GM19238 (cell line): ENCODE data around the gene BROX.

Source experiments
- DNase-seq: peaks from one replicate; pipeline ENCODE4 v3.0.0; 2011; ENCODE audit warnings: low spot score; ENCODE audit not compliant: insufficient read length

Gene BROX

DNA sequence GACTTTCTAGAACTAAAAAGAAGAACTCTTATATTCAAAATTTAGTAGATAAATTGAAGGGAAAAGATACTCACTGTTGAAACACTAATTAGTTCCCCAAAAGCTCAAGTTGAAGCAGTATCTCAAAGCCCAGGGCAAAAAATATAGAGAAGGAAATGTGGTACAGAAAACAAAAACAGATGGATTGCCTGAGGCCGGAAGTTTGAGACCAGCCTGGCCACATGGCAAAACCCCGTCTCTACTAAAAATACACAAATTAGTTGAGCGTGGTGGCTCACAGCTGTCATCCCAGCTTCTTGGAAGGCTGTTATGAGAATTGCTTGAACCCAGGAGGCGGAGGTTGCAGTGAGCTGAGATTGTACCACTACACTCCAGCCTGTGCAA is 60.6 kb downstream of the BROX start:
- no peak for DNase-seq

DNA sequence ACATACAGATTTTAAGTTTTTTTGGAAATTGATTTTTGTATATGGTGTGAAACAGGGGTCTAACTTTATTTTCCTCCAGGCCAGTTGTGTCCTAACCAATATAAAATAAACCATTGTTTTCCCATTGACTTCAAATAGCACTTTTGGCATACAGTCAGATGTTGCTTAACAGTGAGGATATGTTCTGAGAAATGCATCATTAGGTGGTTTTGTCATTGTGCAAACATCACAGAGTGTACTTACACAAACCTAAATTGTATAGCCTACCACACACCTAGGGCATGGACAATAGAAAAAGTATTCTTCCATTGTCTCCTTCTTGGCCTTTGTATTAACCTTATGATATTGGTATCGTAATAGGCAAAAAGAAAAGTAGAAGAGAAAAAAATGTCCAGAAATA is 65.1 kb downstream of the BROX start:
- DNase-seq = no peak

DNA sequence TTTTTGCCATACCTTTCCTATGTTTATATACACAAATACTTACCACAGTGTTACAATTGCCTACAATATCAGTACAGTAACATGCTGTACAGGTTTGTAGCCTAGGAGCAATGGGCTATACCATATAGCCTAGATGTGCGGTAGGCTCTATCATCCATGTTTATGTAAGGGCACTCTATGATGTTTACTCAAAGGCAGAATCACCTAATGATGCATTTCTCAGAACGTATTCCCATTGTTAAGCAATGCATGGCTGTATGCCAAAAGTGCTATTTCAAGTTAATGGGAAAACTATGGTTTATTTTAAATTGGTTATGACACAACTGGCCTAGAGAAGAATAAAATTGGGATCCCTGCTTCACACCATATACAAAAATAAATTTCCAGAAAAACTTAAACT is 65.6 kb downstream of the BROX start:
- DNase-seq = no peak

DNA sequence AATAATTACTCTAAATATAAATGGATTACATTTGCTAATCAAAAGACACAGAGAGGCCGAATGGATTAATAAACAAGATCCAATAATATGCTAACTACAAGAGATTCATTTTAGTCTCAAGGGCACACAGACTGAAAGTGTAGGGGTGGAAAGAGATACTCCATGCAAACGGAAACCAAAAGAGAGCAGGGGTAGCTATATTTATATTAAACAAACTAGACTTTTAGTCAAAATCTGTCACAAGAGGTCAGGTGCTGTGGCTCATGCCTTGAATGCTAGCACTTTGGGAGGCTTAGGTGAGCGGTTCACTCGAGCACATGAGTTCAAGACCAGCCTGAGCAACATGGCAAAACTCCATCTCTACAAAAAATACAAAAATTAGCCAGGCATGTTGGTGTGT is 68.9 kb downstream of the BROX start:
- DNase-seq = no peak

DNA sequence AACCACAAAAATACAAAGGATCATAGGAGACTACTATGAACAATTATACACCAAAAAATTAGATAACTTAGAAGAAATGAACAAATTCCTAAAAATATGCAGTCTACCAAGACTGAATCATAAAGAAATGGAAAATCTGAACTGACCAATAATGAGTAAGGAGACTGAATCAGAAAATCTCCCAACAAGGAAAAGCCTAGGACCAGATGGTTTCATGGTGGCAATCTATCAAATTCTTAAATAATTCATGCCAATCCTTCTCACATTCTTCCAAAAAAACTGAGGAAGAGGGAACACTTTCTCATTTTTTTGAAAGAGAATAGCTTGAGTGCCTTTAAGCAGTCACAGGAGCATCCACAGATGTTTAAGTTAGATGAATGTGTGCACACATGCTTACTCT is 70.7 kb downstream of the BROX start:
- no peak for DNase-seq

DNA sequence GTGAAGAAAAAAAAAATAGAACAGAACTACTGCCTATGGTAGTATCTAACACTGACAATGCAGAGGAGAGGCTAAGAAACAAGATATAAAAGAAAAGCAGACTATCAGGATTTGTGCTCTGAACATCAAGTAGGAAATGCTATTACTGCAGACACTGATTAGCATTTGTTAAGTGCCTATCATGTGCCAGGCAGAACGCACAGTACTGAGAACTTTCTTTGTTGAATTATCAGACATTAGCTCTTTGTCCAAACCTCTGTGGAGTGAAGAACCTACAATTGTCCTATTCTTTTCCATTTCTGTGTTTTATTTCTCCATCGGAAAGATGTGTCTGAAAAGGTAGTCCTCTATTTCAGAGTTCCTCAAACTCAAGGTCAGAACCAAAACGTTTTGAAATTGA is 72.0 kb downstream of the BROX start:
- no peak for DNase-seq
